SIG-M5 treated with dmso at 0.1 percent for 504 hours (cell line): ENCODE measurements around the gene SAPCD1.

Experiments used
- DNase-seq: peaks from one replicate; lab custom pipeline; 2025; ENCODE audit not compliant: unreplicated experiment; lab: John Stamatoyannopoulos, UW

The SAPCD1 gene

DNA sequence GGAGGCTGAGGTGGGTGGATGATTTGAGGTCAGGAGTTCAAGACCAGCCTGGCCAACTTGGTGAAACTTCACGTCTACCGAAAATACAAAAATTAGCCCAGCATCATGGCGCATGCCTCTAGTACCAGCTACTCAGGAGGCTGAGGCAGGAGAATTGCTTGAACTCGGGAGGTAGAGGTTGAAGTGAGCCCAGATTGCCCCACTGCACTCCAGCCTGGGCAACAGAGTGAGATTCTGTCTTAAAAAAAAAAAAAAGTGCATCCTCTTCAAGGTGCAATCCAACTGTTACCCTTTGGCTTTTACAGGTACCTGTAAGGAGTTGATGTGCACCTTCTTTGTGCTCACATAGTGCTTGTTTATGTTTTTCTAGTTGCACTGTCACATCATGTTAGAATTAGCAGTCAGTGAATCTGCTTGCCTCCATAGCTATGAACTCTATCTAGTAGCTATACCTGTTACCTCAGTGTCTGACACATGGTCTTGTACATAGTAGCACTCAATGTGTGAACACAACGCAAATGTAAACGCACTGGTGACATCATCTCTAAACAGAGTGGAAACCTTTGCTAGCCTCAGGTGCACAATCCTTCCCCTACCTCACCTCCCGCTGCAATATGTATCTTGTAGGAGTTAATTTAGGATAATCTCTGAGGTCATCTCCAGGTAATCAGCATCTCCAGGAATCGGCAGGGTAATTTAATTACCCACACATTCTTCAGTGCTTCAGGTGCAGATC is 13.0 kb upstream of the SAPCD1 start:
- DNase-seq = no peak

DNA sequence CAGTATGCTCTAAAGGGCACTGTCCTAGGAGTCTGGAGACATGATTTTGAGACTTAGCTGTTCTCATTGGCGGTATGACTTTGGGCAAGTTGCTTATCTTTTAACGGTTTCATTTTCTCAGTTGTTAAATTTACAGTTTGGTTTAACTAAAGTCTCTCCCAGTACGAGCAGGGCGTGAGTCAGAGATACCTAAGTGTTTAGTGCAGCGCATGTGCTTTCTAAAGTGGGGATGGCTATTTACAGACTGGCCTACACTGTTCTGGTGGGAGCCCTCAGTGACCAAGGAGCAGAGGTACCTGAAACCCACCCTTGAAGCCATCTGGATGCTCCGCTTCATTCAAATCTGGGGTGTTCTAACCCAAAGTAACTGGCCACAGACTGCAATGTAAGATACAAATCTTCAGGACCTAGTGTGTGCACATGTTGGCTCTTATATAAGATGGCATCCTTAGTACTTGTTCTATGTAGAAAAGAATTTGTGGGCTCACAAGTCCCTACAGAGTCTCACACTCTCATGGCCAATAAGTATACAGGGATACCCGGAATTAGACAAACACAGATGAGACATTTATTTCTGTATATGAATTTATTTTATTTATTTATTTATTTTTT is 11.9 kb upstream of the SAPCD1 start:
- DNase-seq = no peak

DNA sequence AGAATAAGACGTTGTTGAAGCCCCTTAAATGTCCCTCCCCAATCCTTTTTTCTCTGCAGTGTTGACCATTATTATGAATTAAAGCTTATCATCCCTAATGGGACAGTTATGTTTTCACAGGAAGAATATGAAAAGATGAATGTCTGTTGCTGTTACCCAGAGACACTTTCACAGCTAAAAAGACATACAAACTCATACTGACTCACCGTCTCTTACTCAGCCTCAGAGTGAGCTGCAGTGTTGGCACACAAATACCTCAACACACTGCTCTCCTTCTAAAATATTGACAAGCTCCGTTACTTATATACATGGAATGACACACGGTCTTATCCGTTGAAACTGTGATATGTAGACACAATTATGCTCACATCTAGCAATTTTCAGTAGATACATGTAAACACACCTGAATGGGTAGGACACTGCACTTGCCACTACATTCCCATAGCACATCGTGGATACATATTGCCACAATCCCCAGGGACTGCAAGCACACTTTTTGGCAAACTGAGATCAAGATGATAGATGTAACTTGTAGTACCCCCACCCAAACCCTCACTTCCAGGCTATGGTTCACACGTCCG is 9.6 kb upstream of the SAPCD1 start:
- no peak for DNase-seq

DNA sequence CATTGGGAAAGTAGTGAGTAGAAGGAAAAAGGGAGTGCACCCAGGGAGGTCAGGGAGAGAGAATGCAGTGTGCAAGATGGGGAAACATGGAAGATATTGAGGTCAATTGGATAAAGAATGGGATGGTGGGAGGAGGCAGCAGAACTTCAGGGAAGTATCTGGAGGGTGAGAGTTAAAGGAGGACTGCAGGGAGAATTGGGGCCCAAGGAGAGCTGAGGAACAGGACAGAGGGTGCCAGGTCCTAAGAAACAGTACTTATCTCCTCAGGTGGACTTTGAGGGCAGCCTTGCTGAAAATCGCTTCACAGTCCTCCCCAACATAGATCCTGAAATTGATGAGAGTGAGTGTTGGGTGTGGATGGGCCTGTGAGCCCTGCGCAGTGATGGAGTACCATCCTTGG is 4.2 kb upstream of the SAPCD1 start:
- no peak for DNase-seq

DNA sequence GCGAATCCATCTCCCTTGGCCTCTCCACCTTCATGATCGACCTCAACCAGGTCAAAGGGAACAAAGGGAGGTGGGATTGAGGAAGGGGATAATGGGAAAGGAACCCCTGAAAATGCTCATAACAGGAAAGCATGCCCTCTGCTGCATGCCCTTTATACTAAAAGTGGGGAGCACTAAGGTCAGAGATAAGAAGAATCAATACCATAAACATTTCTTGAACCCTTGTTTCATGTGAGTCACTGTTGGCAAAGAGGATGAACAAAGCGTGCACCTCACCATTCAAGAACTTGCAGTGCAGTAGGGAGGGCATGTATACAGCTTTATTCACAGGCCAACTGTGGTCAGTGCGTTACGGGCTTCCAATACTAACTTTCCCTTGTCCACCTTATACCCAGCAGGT is 1.7 kb upstream of the SAPCD1 start:
- no peak for DNase-seq

DNA sequence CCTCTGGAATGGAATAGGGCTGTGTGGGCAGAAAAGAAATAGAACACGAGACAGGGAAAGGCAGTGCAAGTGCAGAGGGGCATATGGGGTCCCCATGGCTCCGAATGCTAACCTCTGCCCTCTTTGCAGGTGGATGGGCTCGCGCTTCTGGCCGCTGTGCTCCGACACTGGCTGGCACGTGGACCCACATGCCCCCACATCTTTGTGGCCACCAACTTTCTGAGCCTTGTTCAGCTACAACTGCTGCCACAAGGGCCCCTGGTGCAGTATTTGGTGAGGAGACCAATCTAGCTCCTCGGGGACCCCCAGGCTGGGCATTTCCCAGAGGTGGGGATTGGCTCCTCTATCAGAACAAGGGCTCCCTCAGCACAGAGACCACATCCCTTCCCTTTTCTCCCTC is 1.1 kb upstream of the SAPCD1 start:
- no peak for DNase-seq

DNA sequence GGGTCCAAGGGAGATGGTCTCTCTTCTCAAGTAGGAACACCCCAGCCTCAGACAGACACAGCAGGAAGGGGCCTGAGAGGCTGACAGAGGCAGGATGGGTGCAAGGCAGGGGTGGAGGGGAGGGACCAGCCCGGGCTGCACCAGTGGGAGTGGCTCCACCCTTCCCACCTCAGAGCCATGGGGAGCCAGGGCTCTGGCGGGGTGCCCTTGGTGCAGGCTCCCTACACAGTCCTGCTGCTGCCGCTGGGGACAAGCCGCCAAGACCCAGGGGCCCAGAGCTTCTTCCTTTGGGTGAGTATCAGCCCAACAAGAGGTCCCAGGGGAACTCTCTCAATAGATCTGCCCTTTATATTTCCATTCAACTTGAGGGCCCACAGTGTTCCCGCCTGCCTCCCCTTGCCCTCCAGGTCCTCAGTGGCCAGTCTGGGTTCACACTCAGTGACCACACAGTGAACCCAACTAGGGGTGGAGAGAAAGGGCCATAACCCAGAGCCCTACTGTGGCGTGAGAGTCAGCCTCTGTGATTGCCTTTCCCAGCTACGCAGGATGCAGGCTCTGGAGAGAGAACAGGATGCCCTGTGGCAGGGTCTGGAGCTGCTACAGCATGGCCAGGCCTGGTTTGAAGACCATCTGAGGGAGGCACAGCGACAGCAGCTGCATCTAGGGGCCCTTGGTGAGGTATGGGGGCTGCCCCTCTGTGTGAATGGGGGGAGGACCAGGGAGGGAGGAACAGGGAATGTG is 592 bp downstream of the SAPCD1 start:
- DNase-seq = no peak

DNA sequence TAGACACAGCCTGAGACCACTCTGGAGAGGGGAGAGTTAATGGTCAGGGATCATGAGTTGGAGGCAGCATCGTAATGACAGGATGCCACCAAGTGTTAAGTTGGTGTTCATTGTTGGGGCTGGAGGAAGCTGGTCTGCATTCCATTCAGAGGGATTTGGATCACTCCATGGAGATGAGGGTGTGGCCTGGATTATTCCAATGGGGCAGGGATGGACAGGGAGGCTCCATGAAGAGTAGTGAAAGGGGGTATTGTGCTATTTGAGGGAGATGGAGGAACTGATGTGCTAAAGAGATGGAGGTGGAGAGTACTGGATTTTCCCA is 1.1 kb downstream of the SAPCD1 start:
- no peak for DNase-seq

DNA sequence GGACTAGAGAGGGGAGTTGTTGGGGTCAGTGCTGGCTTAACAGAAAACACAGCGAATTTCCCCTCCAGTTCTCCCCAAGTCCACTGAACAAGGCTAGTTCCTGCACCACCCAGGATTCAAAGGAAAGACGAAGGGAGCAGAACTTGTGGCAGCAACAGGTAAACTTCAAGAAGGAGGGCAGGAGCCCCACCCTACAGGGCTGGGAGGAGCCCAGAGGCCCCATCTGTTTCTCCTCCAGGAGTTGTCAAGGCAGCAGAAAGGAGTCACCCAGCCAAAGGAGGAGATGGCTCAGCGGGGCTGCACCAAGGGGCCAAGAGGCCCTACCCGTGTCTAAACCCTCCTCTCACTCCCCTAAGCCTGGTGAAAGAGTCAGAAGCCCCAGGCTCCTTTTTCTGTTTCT is 1.7 kb downstream of the SAPCD1 start:
- no peak for DNase-seq

DNA sequence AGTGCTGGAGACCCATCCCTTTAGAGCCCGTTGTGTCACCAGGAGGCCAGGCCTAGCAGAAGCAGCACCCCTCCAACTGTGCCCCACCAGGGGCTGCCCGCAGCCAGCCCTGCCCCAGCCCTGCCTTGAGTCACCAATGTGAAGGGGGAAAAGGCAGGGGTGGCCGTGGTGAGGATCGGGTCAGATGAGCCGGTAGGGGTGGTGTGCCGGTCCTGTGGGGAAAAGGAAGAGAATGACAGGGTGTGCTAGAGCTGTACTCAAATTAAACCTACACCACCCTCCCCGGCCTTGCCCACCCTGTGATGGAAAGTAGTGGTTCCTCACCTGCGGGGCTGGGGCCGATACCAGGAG is 3.1 kb downstream of the SAPCD1 start:
- DNase-seq = no peak

DNA sequence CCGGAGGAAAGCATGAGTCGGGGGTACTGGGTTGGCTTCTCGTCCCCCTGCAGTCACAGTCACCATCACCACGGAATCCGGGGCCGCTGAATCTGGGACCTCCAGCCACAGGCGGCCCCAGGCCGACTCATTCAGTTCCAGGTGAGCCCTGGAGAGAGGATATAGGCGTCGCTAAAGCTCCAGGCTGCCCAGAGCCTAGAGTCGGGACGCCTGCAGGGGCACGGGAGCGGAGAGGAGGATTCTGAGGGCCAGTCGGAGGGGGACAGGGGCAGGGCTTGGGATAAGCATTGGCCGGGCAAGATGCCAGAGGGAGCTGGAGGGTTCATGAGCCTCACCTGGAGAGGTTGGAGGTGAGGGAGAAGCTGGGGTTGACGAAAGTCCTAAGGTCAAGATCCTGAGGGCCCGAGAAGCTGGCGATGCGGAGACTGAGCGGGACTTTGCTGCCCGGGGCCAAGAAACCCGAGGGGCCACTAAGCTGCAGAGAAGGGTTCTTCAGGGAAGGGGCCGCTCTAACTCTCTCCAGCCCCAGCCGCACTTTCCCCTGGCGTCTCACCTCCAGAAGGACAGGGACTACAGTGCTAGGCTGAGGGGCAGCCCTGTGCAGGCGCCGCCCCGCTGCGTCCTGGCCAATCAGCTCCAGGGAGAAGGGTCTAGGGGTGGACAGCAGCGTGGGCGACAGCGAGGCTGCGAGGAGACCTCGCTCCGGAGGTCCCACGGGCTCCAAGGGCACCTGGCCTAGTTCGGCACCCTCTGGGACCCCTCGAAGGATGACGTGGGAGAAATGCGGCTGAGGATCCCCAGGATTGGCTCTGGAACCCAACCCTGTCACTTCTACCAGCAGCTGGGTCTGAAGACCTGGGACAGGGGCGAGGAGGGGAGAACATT is 3.7 kb downstream of the SAPCD1 start:
- DNase-seq = no peak

DNA sequence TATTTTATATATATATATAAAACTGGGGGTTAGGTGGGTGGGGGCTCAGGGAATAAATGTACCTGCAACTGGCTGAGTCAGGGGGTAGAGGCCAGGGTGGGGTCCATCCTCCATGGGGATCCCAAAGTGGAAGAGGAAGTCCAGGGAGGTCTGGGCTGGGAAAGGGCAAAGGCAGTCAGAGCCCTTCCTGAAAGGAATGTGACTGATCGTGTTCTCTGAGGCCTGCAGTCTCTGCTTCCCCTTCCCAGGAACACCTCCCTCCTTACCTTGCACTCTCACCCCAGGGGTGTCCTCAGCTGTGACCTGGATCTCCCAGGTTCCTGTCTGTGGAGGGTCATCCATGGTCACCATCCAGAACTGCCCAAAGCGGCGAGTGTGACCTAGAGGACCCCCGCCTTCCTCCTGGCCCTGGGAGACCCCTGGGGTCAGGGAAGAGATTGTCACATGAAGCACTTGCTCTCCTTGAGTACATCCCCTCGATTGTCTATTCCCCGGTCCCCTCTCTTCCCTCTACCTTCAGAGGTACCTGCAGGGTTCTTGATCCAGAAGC is 4.7 kb downstream of the SAPCD1 start:
- DNase-seq = no peak

DNA sequence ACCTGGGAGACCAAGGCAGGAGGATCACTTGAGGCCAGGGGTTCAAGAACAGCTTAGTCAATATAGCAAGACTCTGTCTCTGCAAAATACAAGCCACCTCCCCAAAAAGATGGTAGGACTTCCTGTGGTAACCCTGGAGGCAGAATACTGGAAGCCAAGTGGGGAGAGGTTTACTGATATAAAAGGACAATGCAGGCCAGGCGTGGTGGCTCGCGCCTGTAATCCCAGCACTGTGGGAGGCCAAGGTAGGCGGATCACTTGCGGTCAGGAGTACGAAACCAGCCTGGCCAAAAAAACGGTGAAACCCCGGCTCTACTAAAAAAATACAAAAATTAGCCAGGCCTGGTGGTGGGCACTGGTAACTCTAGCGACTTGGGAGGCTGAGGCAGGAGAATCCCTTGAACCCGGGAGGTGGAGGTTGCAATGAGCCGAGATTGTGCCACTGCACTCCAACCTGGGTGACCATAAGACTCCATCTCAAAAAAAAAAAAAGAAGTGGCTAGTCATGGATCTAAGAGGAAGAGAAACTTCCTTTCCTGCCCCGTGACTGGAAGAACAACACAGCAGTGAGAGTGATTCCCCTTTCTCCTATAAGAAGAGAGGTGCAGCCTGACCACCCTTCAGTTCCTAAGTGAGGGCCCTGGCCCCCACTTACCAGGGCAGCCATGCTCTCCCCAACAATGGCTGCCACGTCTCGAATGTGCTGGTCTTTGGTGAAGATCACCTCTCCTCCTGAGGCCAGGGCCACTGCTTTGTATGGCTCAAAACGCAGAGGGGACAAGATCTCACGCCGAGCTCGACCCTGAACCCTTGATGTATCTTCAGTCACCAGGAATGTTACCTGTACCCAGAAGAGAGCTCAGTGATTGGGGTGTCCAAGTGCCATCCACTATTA is 6.2 kb downstream of the SAPCD1 start:
- peak; percentile 38 for DNase-seq

DNA sequence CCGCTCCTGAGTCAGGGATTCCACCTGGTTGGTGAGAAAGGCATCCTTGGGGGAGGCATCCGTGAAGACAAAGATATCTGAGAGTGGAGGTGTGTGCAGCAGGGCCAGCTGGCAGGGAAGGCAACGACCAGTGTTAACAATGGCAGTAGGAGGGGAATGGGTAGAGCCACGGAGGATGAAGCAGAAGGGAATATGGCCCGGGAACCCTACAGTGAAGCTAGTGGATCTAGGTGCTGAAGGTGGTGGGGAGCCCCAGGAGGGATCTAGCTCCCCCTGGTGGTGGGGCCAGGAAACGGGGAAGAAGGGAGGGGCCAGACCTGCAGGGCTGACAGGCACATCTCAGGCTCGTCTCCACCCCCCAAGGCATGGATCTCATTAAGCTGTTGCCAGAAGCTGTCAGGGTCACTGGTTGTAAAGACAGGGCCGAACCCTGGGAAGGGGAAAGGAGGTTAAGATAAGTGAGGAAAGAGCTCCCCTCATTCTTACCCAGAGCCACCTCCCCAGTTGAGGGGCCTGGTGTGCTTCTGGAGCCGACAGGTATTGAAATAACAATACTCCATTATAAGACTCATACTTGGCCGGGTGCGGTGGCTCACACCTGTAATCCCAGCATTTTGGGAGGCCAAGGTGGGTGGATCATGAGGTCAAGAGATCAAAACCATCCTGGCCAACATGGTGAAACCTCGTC is 7.4 kb downstream of the SAPCD1 start:
- peak; percentile 73 for DNase-seq

DNA sequence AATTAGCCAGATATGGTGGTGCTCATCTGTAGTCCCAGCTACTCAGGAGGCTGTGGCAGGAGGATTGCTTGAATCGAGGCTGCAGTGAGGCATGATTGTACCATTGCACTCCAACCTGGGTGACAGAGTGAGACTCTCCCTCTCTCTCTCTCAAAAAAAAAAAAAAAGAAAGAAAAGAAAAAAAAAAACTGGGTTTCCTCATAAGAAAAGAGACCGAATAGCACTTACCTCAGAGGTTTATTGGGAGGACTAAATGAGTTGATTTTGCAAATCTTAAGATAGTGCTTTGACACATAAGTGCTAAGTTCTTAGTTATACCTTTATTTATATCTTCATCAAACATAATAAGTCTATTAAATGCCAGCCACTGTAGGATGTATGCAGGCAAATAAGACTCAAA is 8.4 kb downstream of the SAPCD1 start:
- no peak for DNase-seq

DNA sequence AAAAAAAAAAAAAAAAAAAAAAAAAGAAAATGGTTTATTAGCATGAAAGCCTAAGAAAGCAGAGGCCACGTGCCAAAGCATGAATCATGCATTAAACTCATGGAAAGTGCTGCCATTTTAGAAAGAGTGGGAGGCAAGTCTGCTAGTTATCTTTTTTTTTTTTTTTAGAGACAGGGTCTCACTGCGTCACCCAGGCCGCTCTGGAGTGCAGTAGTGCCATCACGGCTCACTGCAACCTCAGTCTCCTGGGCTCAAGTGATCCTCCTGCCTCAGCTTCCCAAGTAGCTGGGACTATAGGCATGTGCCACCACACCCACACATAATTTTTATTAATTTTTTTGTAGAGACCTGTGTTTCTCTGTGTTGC is 9.5 kb downstream of the SAPCD1 start:
- no peak for DNase-seq

DNA sequence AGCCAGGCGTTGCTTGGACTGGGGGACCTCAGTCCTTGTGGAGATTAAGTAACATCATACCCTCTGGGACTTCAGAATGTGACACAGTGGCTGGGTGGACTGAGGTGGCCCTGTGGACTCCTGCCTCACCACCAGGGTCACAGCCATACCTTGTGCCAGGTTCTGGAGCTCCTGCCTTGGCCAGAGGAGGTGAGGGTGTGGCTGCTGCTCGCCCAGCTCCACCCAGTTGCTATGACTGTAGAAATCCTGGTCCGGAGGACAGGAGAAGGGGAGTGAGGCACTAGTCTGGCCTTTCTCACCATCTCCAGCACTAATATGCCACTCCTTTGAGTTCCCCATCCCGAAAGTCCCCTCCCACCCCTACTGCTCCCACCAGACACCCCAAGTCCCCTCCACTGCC is 12.7 kb downstream of the SAPCD1 start:
- no peak for DNase-seq

DNA sequence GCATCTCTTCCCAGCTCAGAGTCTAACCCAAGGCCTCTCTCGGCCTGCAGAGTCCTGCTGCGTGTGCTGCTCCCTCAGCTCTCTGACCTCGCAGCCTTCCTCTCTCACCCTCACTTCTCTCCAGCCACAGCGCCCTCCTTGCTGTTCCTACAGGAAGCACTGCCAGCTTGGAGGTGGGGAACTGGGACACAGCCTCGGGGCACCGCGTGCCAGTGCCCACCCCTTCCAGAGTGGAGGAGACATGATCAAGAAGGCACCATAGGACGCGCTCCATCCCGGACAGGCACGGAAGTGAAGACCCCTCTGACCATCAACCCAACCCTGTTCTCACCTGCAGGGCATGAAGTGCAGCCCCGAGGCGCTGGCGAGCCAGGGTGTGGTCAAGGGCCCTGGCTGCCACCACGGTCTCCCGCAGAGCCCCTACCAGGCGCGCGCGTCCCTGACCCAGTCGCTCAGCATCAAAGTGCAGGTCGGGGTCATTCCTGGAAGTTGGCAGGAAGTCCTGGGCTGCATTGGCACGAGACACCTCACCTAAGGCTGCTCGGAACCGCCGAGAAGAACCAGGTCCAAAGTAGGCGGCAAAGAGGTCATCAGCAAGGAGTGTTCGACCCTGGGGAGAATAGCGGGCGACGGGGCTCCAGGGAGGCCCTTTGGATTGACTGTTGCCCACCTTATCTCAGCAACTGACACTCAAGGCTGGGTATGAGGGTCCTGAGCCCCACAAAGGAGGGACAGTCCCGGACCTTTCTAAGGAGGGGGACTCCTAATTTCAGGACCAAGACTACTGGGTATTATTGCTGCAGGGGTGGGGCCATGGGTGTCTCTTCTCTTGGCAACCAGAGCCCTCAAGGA is 13.4 kb downstream of the SAPCD1 start:
- DNase-seq = no peak
